NCI-H2171 (cell line): ENCODE data around the gene VNN1.
"Not testable (repeated sequence)": the region's sequence is repeated elsewhere in the genome, so short reads cannot be mapped to it uniquely, and the experiment has no call there.

ENCODE experiments used
- DNase-seq: peaks from one replicate; lab custom pipeline; 2025; lab: John Stamatoyannopoulos, UW

VNN1 gene

DNA sequence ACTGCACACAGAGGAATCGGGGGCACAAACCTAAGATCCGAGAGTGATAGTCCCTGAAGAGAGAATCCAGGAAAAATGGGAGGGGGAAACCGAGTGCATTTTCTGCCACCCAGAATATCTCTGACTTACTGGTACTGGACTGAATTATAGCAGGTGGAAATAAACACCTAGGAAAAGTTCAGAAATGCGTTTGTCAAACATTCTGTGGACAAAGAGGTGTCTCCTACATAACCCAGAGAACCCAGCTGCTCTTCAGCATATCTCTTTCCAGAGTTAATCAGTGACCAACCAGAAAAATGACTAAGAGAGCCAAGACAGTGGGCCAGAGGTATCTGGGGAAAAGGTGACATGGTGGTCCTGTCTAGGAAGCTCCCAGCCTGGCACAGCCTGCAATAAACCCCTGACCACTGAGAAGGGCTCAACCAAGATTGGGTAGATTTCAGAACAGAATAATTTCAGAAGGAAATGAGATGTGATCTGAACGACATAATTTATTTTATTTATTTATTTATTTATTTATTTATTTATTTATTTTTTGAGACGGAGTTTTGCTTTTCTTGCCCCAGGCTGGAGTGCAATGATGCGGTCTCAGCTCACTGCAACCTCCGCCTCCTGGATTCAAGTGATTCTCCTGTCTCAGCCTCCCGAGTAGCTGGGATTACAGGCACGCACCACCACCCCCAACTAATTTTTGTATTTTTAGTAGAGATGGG is 6.0 kb upstream of the VNN1 start:
- DNase-seq, result no peak

DNA sequence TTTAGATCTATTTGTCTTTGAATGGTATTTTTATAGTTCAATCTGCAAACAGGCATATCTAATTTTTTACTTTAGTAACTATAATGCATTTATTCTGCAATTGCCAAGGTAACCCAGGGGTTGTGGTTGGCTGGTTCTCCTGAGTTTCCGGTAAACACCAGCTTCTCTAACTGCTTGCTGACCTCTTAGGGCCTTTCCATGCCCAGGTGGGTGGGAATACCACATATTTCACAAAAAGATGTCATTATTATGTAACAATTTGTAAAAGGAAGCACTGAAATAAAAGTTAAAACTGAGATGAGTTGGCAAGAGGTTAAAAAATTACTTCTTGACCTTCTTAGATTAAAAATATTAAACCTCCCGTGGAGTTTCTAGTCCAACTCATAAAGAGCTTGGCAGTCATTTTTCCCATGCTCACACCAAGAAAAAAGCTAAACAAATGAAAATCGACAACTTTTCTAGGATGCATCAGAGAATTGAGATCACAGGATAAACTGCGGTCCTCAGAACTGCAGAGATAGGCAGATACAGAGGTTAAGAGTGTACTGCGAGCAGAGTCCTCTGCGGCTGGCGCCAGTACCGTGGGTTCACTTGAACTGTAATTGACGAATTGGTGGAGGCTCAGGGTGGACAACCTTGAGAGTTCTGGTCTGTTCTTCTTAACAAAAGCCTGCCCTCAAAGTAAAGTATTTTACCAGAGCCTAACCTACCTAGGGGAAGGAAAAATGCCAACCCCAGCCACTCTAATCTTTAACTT is 2.2 kb upstream of the VNN1 start:
- no peak for DNase-seq

GRCh38 chr6:132715204-132715603 is 1.3 kb upstream of the VNN1 start:
- no peak for DNase-seq

DNA sequence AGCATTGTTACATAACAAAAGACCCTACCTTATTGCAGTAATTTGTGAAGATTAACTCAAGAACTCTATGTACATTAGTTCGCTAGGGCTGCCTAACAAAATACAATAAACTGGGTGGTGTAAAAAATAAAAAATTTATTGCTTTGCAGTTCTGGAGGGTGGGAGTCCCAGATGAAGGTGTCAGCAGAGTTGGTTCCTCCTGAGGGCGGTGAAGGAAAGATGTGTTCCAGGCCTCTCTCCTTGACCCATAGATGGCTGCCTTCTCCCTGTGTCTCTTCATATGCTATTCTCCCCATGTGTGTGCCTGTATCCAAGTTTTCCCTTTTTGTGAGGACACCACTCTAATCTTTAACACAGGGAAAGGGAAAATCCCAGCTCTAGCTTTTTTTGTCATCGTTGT is 305 bp upstream of the VNN1 start:
- no peak for DNase-seq

DNA sequence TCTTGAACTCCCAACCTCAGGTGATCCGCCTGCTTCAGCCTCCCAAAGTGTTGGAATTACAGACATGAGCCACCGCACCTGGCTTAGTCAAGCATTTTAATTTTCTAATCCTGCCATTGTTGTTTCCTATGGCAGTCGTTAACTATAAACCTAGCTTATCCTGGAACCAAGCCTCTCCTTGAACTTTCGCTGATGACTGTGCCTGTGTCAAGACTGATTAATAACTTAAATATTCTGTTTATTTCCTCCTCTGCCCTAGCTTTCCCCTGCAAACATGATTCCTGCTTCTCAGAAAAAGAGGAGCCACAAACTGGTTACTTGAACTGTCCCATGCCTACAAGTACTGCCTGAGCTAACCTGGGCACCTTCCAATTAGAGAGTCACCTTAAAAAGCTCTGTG is 1.5 kb downstream of the VNN1 start:
- DNase-seq, result no peak

DNA sequence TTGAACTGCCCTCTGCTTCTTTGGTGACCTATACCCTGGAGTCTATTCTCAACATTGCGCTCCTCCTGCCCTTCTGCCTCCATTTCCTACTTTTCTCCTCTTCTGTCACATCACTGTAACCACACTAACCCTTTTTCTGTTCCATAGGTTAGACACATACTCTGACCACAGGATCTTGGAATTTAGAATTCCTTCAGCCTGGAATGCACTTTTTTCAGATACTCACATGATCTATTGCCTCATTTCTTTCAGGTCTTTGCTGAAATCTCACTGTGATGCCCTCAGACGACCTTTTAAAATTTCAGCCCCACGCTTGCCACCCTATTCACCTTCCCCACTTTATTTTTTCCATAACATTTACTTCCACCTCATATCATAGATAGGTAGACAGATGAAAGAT is 5.1 kb downstream of the VNN1 start:
- DNase-seq, result no peak

GRCh38 chr6:132708002-132708401 is 5.9 kb downstream of the VNN1 start:
- DNase-seq, result no peak

DNA sequence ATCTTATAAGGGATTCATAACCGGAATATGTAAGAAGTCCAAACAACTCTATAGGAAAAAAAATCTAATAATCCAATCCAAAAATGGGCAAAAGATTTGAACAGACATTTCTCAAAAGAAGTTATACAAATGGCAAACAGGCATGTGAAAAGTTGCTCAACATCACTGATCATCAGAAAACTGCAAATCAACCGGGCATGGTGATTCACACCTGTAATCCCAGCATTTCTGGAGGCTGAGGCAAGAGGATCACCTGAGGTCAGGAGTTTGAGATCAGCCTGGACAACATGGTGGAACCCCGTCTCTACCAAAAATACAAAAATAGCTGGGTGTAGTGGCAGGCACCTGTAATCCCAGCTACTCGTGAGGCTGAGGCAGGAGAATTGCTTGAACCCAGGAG is 7.1 kb downstream of the VNN1 start:
- not testable (repeated sequence) for DNase-seq

GRCh38 chr6:132703936-132704335 is 9.9 kb downstream of the VNN1 start:
- no peak for DNase-seq

DNA sequence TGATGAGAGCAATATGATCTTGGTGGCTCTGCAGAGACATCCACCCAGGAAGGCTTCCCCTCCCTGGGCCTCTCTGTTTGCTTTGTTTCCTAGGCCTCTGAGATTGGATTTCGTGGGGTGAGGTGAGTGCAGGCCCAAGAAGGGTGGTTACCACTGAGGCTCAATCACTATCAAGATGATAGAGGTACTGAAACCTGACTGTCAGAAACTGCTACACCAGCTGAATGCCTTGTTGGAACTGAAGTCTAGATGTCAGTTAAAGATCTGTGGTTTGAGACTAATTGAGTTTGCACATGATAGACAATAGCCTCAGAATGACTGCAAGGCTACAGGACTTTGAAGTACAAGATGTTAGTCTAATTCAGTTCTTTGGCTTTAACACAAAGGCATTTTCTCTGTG is 15.2 kb downstream of the VNN1 start:
- DNase-seq, result no peak

GRCh38 chr6:132695773-132696172 is 18.1 kb downstream of the VNN1 start:
- no peak for DNase-seq

DNA sequence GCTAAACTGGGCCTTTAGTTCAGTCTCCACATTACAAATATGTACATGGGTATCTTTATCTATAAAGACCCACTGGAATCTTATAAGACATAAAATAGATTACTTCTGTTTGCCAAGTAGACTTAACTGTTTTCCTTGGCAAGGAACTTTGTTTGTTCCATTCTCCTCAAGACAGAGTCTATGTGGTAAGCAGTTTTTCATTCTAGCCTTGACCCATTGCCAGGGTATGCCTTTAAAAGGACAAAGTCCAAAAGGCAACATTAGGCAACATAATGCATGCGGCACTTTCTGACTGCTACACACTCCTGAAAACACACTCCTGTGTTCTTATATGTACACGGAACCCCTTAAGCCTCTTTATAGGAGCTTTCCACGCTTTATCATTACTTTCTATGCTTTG is 20.4 kb downstream of the VNN1 start:
- DNase-seq, result no peak

- DNase-seq, result no peak
Observed at GRCh38 chr6:132690678-132691077, 23.2 kb downstream of the VNN1 start.

- DNase-seq, result no peak
Observed at GRCh38 chr6:132687306-132687705, 26.5 kb downstream of the VNN1 start.

- no peak for DNase-seq
Observed at GRCh38 chr6:132686531-132686930, 27.3 kb downstream of the VNN1 start.

DNA sequence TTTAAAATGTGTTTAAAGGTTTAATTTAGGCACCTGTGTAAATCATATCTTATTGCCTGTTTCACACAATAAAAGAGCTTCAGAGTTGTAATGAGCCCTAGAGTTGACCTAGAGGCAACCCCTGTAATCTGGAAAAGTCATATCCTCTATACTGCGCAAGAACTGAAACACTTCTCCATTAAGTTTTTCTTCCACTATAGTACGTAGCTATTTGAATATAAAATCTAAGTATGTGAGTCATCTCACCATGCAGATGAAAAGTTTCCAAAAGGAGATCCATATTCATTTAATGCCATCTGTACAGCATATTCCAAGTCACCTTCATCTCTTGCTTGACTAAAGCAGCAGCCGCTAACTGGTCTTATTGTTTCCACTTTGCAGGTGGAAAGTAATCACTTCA is 28.8 kb downstream of the VNN1 start:
- DNase-seq, result no peak

DNA sequence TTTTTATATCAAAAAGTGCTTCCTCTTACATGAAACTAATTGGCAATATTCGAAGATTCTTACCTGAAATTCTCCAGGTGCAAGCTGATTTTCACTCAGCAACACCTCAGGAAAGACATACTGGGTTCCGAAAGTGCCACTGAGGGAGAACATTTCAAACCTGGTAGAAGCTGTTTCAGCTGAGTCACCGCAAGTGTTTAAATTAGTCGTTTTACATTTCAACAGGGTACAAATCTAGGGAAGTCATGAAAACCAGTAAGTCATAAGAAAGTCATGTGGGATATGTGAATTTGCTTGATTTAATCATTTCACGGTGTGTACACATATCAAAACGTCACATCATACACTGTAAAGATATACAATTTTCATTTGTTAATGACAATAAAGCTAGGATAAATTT is 29.6 kb downstream of the VNN1 start:
- DNase-seq, result no peak

DNA sequence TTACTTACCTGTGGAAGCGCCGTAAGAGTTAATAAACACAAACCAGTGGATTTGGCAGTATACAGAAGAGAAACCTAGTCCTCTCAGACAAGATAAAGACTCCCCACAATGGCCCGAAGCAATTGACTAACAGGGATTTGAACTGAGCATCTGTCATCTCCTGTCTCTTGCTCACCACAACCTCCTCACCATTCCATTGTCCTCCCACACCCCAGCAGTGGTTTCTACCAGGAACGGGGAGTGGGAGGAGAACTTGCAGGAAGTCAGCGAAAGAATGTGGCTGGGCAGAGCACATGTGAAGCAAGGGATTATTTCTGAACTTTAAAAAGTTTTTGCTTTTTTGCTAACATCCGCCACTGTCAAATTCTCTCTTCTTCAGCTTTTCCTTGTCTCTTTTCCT is 30.3 kb downstream of the VNN1 start:
- DNase-seq, result no peak

DNA sequence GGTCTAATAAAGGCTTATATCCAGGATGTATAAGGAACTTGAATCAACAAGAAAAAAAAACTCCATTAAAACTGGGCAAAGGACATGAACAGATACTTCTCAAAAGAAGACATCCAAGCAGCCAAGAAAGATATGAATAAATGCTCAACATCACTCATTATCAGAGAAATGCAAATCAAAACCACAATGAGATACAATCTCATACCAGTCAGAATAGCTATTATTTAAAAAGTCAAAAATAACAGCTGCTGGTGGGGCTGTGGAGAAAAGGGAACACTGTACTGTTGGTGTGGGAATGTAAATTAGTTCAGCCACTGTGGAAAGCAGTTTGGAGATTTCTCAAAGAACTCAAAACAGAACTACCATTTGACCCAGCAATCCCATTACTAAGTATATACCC is 34.8 kb downstream of the VNN1 start:
- not testable (repeated sequence) for DNase-seq

GRCh38 chr6:132675749-132676148 is 38.1 kb downstream of the VNN1 start:
- DNase-seq, result no peak

GRCh38 chr6:132675002-132675401 is 38.9 kb downstream of the VNN1 start:
- no peak for DNase-seq

DNA sequence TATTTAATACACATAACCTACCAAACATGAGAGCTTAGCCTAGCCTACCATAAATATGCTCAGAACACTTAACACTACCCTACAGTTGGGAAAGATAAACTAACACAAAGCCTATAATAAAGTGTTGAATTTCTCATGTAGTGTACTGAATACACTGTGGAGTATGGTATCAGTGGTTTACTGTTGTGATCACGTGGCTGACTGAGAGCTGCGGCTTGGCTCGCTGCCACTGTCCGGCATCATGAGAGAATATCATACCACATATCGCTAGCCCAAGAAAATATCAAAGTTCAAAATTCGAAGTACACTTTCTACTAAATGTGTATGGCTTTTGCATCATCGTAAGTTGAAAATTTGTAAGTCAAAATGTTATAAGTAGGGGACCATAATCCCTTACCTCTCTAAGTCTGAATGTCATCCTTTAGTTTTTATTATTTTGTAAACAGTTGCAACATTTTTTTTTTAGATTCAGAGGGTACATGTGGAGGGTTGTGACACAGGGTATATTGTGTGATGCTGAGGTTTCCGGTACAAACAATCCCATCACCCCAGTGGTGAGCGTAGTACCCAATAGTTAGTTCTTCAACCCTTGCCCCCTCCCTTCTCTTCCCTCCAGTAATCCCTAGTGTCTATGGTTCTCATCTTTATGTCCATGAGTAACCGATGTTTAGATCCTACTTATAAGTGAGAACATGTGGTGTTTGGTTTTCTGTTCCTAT is 40.3 kb downstream of the VNN1 start:
- DNase-seq, result no peak

- no peak for DNase-seq
Observed at GRCh38 chr6:132671295-132671694, 42.6 kb downstream of the VNN1 start.
